Uterus (tissue), 2 donors: Measurements from ENCODE around the gene DPP4.

Source experiments
- POLR2A ChIP-seq, 2 donors: fragments of 450-650 bp; IDR thresholded peaks; one replicate each; pipeline ENCODE4 v1.6.1; 2016; ENCODE audit warnings: antibody characterized with exemption in 2 of 2, mild to moderate bottlenecking in 1 of 2, moderate library complexity in 1 of 2
- TF ChIP-seq, protein P1 (sequence below), 4 experiments: fragments of 200-600 bp in 2 of 4; fragments of 450-650 bp in 2 of 4; sonication (generic) in 2 of 4; IDR thresholded peaks; one replicate each; pipeline ENCODE4 v1.5.1; 2016 to 2019; ENCODE audit warnings: antibody characterized with exemption in 4 of 4, mild to moderate bottlenecking in 2 of 4, moderate library complexity in 1 of 4

DNA sequence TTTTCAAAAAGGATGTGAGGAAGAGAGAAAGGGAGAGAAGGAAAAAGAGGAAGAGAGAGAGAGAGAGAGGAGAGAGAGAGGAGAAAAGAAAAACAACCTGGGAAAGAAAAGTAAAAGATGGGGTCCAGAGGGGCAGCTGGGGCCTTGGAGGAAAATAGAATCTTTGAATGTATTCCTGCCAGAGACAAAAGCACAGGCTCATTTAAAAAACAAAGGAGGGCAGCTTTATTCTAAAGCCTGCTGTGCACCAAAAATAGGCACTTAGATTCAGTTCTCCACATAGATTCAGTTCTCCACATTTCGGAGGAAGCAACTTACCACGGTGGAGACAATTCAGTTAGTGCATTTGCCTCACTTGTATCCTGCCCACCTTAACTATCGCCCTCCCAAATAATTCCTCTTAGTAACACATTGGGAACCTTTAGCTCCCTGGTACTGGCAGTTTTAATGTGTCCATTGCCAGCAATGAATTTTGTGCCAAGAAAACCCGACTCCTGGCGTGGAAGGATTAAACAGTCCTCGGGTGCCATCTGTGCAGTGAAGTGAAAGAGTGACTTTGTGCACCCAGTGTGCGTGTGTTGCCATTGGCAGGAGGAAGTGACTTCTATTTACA is 71.3 kb downstream of the DPP4 start:
- TF ChIP-seq, protein P1, sequence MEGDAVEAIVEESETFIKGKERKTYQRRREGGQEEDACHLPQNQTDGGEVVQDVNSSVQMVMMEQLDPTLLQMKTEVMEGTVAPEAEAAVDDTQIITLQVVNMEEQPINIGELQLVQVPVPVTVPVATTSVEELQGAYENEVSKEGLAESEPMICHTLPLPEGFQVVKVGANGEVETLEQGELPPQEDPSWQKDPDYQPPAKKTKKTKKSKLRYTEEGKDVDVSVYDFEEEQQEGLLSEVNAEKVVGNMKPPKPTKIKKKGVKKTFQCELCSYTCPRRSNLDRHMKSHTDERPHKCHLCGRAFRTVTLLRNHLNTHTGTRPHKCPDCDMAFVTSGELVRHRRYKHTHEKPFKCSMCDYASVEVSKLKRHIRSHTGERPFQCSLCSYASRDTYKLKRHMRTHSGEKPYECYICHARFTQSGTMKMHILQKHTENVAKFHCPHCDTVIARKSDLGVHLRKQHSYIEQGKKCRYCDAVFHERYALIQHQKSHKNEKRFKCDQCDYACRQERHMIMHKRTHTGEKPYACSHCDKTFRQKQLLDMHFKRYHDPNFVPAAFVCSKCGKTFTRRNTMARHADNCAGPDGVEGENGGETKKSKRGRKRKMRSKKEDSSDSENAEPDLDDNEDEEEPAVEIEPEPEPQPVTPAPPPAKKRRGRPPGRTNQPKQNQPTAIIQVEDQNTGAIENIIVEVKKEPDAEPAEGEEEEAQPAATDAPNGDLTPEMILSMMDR (IDR thresholded peaks at IDR 0.05), result no peak
- no peak for TF ChIP-seq POLR2A (IDR thresholded peaks at IDR 0.05)
